ENCODE results near the gene TFF2. TPM values are rescaled to one million over a fixed set of nuclear protein-coding genes. Genes with fewer than 3 reads are reported as not detected.

The TFF2 gene
- polyA plus RNA-seq, 3 donors = not detected

GRCh38 chr21:42367367-42368165 is 16.8 kb upstream of the TFF2 start:
- no peak for DNase-seq
- H3K9ac ChIP-seq (ENCODE audit: insufficient read depth, low read length, poor library complexity, severe bottlenecking) = no peak overlapping the region
- peaks cover 0 to 6% of the 10 kb centered on the region in 2 donors for H3K4me1 ChIP-seq (ENCODE audit: control insufficient read depth in 1 of 2, insufficient read depth in 2 of 2, low read length in 2 of 2)
- intact Hi-C loops (cut with micrococcal nuclease) = no loop called here
- WGBS (ENCODE audit: insufficient coverage) = 95% methylated on average over 10 of the region's 14 CpGs
- no peaks in the 10 kb centered on the region for H4K20me1 ChIP-seq (ENCODE audit: insufficient read depth, low read length)
- H3K4me1 Mint-ChIP-seq = peaks cover 9% of the 10 kb centered on the region
- H3K27ac Mint-ChIP-seq = peak overlapping the region in 2 of 7 donors; percentile 43 to 68
- no peak overlapping the region for H3K4me3 ChIP-seq (replicated peaks in 1 of 3; ENCODE audit: low read depth in 2 of 3, low read length in 3 of 3)
- no peak overlapping the region for H2AFZ ChIP-seq (ENCODE audit: insufficient read depth, low read depth, low read length, poor library complexity, severe bottlenecking)
- no peaks in the 10 kb centered on the region for H3K36me3 ChIP-seq (replicated peaks in 1 of 2; ENCODE audit: control insufficient read depth in 1 of 2, insufficient read depth in 2 of 2, low read length in 2 of 2)
- no peaks in the 10 kb centered on the region for H3K79me2 ChIP-seq (ENCODE audit: insufficient read depth, low read length)
- no peaks in the 10 kb centered on the region for H3K36me3 Mint-ChIP-seq
- no peak for TF ChIP-seq CTCF (IDR thresholded peaks at IDR 0.05)
- peaks cover 0 to 2% (median 0%) of the 10 kb centered on the region in 7 donors for H3K9me3 Mint-ChIP-seq
- H3K4me3 Mint-ChIP-seq = no peak overlapping the region
- H3K9me3 ChIP-seq (replicated peaks in 1 of 2; ENCODE audit: control insufficient read depth in 1 of 2, insufficient read depth in 1 of 2, low read length in 2 of 2) = no peaks in the 10 kb centered on the region
- peaks cover 3 to 8% (median 7%) of the 10 kb centered on the region in 3 donors for H3K27me3 Mint-ChIP-seq (ENCODE audit: low read depth in 3 of 3)
- no peaks in the 10 kb centered on the region for H3K27me3 ChIP-seq (ENCODE audit: control insufficient read depth in 2 of 2, insufficient read depth in 2 of 2, low read length in 2 of 2)
- H3K27ac ChIP-seq (ENCODE audit: low read depth in 1 of 2, low read length in 2 of 2) = no peak overlapping the region
- H3K4me2 ChIP-seq (replicated peaks; ENCODE audit: extremely low read depth, low read length, poor library complexity, severe bottlenecking) = no peak overlapping the region

- Mint-ChIP-seq H3K27ac (peak within 1 kb of the TSS in 2 of 7 donors; percentile 43 to 68), H3K9me3 (peaks cover 0 to 2% (median 0%) of the 10 kb centered on the region in 7 donors), H3K36me3 (no peaks in the 10 kb centered on the region), H3K27me3 (ENCODE audit: low read depth in 3 of 3) (peaks cover 1 to 13% (median 12%) of the 10 kb centered on the region in 3 donors), H3K4me3 (no peak within 1 kb of the TSS), H3K4me1 (peaks cover 9% of the 10 kb centered on the region)
- Histone ChIP-seq H4K20me1 (ENCODE audit: insufficient read depth, low read length) (no peaks in the 10 kb centered on the region), H3K9me3 (replicated peaks in 1 of 2; ENCODE audit: control insufficient read depth in 1 of 2, insufficient read depth in 1 of 2, low read length in 2 of 2) (no peaks in the 10 kb centered on the region), H3K4me3 (replicated peaks in 1 of 3; ENCODE audit: low read depth in 2 of 3, low read length in 3 of 3) (no peak within 1 kb of the TSS), H2AFZ (ENCODE audit: insufficient read depth, low read depth, low read length, poor library complexity, severe bottlenecking) (no peak within 1 kb of the TSS), H3K79me2 (ENCODE audit: insufficient read depth, low read length) (no peaks in the 10 kb centered on the region), H3K36me3 (replicated peaks in 1 of 2; ENCODE audit: control insufficient read depth in 1 of 2, insufficient read depth in 2 of 2, low read length in 2 of 2) (no peaks in the 10 kb centered on the region), H3K9ac (ENCODE audit: insufficient read depth, low read length, poor library complexity, severe bottlenecking) (no peak within 1 kb of the TSS), H3K27me3 (ENCODE audit: control insufficient read depth in 2 of 2, insufficient read depth in 2 of 2, low read length in 2 of 2) (no peaks in the 10 kb centered on the region), H3K27ac (ENCODE audit: low read depth in 1 of 2, low read length in 2 of 2) (no peak within 1 kb of the TSS), H3K4me1 (ENCODE audit: control insufficient read depth in 1 of 2, insufficient read depth in 2 of 2, low read length in 2 of 2) (peaks cover 0 to 6% of the 10 kb centered on the region in 2 donors), H3K4me2 (replicated peaks; ENCODE audit: extremely low read depth, low read length, poor library complexity, severe bottlenecking) (no peak within 1 kb of the TSS)
- DNase-seq = no peak
- TF ChIP-seq CTCF (IDR thresholded peaks at IDR 0.05) = no peak
- WGBS (ENCODE audit: insufficient coverage) = 86% methylated on average over 12 of the region's 19 CpGs
- intact Hi-C loops (cut with micrococcal nuclease) = no loop called here
Observed at GRCh38 chr21:42366292-42367010, 15.7 kb upstream of the TFF2 start, which contains the start of gene TFF1. Gene TFF1 (minus strand): TSS chr21:42366535. CDS start chr21:42366495, 40 bp downstream.

All from CD14-positive monocyte (primary cell).